NB4 (cell line): ENCODE measurements around the gene ESM1.

Experiments used
- POLR2A ChIP-seq: IDR thresholded peaks from 2 replicates; pipeline ENCODE4 v1.6.1; 2011; ENCODE audit warnings: mild to moderate bottlenecking; ENCODE audit not compliant: insufficient read length; ENCODE audit errors: extremely low read depth
- TF ChIP-seq, protein P1 (sequence below): IDR thresholded peaks from one replicate; pipeline ENCODE4 v1.5.1; 2012; ENCODE audit warnings: low read depth, low read length

- no peak for TF ChIP-seq POLR2A
- TF ChIP-seq, protein P1, sequence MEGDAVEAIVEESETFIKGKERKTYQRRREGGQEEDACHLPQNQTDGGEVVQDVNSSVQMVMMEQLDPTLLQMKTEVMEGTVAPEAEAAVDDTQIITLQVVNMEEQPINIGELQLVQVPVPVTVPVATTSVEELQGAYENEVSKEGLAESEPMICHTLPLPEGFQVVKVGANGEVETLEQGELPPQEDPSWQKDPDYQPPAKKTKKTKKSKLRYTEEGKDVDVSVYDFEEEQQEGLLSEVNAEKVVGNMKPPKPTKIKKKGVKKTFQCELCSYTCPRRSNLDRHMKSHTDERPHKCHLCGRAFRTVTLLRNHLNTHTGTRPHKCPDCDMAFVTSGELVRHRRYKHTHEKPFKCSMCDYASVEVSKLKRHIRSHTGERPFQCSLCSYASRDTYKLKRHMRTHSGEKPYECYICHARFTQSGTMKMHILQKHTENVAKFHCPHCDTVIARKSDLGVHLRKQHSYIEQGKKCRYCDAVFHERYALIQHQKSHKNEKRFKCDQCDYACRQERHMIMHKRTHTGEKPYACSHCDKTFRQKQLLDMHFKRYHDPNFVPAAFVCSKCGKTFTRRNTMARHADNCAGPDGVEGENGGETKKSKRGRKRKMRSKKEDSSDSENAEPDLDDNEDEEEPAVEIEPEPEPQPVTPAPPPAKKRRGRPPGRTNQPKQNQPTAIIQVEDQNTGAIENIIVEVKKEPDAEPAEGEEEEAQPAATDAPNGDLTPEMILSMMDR = no peak
Measured at GRCh38 chr5:54997081-54997480, 11.7 kb upstream of the ESM1 start.
